ENCODE results near the gene RARB.

The RARB gene

DNA sequence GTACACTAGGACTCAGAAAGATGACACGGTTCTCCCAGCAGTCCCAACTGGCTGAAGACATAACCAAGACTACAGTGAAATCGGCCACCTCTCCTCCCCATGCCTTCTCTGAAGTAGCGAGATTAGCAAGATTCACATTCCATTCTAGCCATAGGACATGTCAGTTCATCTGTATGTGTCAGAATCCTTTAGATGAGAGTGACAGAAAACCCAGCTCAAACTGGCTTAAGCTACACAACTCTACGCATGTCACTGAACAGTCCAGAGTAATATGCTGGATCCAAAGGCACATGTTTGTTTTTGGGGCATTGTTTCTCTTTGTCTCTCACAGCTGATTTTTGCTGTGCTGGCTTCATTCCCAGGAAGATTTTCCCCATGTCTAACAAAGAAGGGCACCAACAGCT, 75.8 kb downstream of the RARB start:
- Histone ChIP-seq H3K27me3 (ENCODE audit: control insufficient read depth, insufficient read depth, low read length) (no peaks in the 10 kb centered on the region), H3K4me1 (ENCODE audit: control insufficient read depth, insufficient read depth, low read length) (no peaks in the 10 kb centered on the region), H3K9ac (ENCODE audit: low read length) (no peak overlapping the region), H3K36me3 (ENCODE audit: control insufficient read depth, insufficient read depth, low read length) (no peaks in the 10 kb centered on the region), H3K9me3 (ENCODE audit: control insufficient read depth, low read length) (no peaks in the 10 kb centered on the region), H3K4me3 (ENCODE audit: low read length) (no peak overlapping the region)

- Histone ChIP-seq H3K36me3 (ENCODE audit: control insufficient read depth, insufficient read depth, low read length) (no peaks in the 10 kb centered on the region), H3K9me3 (ENCODE audit: control insufficient read depth, low read length) (no peaks in the 10 kb centered on the region), H3K4me1 (ENCODE audit: control insufficient read depth, insufficient read depth, low read length) (no peaks in the 10 kb centered on the region), H3K27me3 (ENCODE audit: control insufficient read depth, insufficient read depth, low read length) (no peaks in the 10 kb centered on the region), H3K4me3 (ENCODE audit: low read length) (no peak overlapping the region), H3K9ac (ENCODE audit: low read length) (no peak overlapping the region)
Observed at GRCh38 chr3:25505581-25505980, 77.5 kb downstream of the RARB start.

- Histone ChIP-seq H3K36me3 (ENCODE audit: control insufficient read depth, insufficient read depth, low read length) (no peaks in the 10 kb centered on the region), H3K4me3 (ENCODE audit: low read length) (no peak overlapping the region), H3K4me1 (ENCODE audit: control insufficient read depth, insufficient read depth, low read length) (no peaks in the 10 kb centered on the region), H3K9ac (ENCODE audit: low read length) (no peak overlapping the region), H3K27me3 (ENCODE audit: control insufficient read depth, insufficient read depth, low read length) (no peaks in the 10 kb centered on the region), H3K9me3 (ENCODE audit: control insufficient read depth, low read length) (no peaks in the 10 kb centered on the region)
Observed at GRCh38 chr3:25507811-25508210, 79.7 kb downstream of the RARB start.

DNA sequence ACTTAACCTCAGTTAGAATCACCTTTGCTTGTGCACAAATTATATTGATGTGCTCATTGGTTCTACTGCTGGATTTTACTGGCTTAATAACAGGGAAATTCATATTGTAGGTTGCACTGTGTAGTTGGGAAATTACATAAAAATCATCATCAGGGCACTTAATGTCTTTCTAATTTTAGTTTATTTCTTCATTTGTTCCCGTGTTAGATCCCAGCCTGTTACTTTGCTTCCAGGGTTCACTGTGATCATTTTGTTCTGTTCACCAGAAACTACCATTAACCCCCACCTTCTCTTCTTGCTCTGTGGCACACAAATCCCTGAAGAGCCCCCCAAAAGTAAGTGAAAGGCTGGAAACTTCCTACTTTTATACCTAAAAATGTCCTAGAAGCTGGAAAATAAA, 80.4 kb downstream of the RARB start:
- H3K9ac ChIP-seq (ENCODE audit: low read length): no peak overlapping the region
- no peak overlapping the region for H3K4me3 ChIP-seq (ENCODE audit: low read length)
- no peaks in the 10 kb centered on the region for H3K4me1 ChIP-seq (ENCODE audit: control insufficient read depth, insufficient read depth, low read length)
- H3K36me3 ChIP-seq (ENCODE audit: control insufficient read depth, insufficient read depth, low read length): no peaks in the 10 kb centered on the region
- H3K27me3 ChIP-seq (ENCODE audit: control insufficient read depth, insufficient read depth, low read length): no peaks in the 10 kb centered on the region
- H3K9me3 ChIP-seq (ENCODE audit: control insufficient read depth, low read length): no peaks in the 10 kb centered on the region

GRCh38 chr3:25508901-25509300, 80.8 kb downstream of the RARB start:
- H3K9ac ChIP-seq (ENCODE audit: low read length): no peak overlapping the region
- H3K4me1 ChIP-seq (ENCODE audit: control insufficient read depth, insufficient read depth, low read length): no peaks in the 10 kb centered on the region
- H3K36me3 ChIP-seq (ENCODE audit: control insufficient read depth, insufficient read depth, low read length): no peaks in the 10 kb centered on the region
- H3K27me3 ChIP-seq (ENCODE audit: control insufficient read depth, insufficient read depth, low read length): no peaks in the 10 kb centered on the region
- H3K4me3 ChIP-seq (ENCODE audit: low read length): no peak overlapping the region
- H3K9me3 ChIP-seq (ENCODE audit: control insufficient read depth, low read length): no peaks in the 10 kb centered on the region

DNA sequence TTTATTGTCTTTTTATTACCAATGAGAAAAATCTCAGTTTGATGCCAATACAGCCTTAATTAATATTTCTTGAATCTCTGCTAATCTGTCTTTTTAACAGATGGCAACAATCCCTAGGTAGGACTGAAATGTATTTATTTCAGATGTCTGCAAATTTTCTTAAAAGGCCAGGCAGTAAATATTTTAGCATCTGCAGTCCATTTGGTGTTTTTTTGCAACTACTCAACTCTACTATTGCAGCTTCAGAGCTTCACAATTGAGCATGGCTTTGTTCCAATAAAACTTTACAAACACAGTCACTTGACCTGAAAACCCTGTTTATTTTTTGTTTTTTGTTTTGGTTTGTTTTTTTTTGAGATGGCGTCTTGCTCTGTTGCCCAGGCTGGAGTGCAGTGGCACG, 82.7 kb downstream of the RARB start:
- Histone ChIP-seq H3K9ac (ENCODE audit: low read length) (no peak overlapping the region), H3K4me1 (ENCODE audit: control insufficient read depth, insufficient read depth, low read length) (no peaks in the 10 kb centered on the region), H3K27me3 (ENCODE audit: control insufficient read depth, insufficient read depth, low read length) (no peaks in the 10 kb centered on the region), H3K4me3 (ENCODE audit: low read length) (no peak overlapping the region), H3K36me3 (ENCODE audit: control insufficient read depth, insufficient read depth, low read length) (no peaks in the 10 kb centered on the region), H3K9me3 (ENCODE audit: control insufficient read depth, low read length) (no peaks in the 10 kb centered on the region)

DNA sequence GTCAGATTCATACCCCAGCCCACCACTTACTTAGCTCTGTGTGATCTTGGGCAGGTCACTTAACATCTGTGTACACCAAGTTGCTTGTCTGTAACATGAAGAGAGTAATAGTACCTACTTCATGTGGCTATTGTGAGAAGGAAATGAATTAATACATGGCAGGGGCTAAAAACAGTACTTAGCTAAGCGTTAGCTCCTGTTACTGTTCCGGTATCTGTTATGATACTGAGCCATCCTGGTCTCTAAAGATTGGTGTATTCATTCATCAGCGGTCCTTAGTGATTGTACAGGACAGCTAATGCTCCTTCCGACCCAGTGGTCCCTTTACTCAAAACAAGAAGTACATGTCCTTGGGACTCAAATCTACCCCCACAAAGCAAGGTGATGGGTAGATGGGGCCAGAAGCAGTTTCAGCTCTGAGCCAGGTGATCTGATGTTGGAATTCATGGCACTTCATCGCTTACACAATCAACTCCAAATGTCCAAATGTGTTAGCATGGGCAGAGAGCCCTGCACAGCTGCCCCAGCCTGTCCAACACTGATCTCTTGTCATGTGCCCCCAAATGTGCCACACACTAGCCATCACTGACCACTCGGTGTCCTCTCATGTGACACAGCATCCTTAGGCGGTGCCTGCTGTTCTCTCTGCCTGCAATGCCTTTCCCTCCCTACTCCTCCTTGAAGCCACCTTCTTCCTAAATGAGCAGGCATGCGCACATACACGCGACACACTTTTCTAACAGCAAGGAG, 84.1 kb downstream of the RARB start:
- no peaks in the 10 kb centered on the region for H3K4me1 ChIP-seq (ENCODE audit: control insufficient read depth, insufficient read depth, low read length)
- no peaks in the 10 kb centered on the region for H3K36me3 ChIP-seq (ENCODE audit: control insufficient read depth, insufficient read depth, low read length)
- no peaks in the 10 kb centered on the region for H3K9me3 ChIP-seq (ENCODE audit: control insufficient read depth, low read length)
- H3K9ac ChIP-seq (ENCODE audit: low read length): no peak overlapping the region
- no peak overlapping the region for H3K4me3 ChIP-seq (ENCODE audit: low read length)
- H3K27me3 ChIP-seq (ENCODE audit: control insufficient read depth, insufficient read depth, low read length): no peaks in the 10 kb centered on the region

DNA sequence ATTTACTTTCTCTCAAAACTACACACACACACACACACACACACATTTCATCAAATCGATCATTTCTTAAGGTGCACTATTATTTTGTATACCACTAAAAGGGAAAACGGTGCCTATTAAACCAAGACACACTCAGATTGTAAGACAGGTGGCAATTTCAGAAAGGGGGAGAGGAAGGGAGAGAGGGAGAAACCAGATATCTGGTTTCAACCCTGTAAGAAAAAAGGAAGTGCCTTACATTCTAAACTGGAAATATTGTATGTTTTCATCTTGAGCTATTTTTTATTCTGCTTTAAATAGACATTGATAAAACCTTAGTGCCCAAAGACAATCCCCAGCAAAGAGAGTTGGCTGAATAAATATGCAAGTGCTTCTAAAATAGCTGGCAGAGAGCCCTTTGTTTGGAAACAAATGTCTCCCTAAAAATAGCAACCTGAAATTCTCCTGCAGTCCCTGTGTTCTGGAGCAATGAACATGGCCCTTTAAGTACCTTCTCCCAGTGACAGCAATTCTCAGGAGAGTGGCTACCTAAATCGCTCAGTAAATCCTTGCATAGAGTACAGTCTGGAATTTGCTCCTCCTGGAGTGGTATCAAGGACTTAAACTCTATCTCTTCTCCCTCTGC, 85.7 kb downstream of the RARB start:
- Histone ChIP-seq H3K9me3 (ENCODE audit: control insufficient read depth, low read length) (no peaks in the 10 kb centered on the region), H3K4me1 (ENCODE audit: control insufficient read depth, insufficient read depth, low read length) (no peaks in the 10 kb centered on the region), H3K27me3 (ENCODE audit: control insufficient read depth, insufficient read depth, low read length) (no peaks in the 10 kb centered on the region), H3K4me3 (ENCODE audit: low read length) (no peak overlapping the region), H3K9ac (ENCODE audit: low read length) (no peak overlapping the region), H3K36me3 (ENCODE audit: control insufficient read depth, insufficient read depth, low read length) (no peaks in the 10 kb centered on the region)

DNA sequence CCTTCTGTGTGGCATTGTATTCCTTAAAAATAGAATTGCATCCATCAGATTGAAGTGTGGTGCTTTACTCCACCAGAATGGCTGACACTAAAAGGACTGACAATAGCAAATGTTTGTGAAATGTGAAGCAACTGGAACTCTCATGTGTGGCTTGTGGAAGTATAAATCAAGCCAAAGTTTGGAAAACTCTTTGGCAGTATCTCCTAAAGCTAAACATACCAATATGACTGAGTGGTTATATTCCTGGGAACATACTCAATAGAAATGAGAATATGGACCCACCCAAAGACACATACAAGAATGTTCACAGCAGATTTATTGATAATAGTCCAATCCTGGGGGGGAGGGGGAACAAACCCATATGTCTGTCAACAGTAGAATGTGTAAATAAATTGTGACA, 87.1 kb downstream of the RARB start:
- Histone ChIP-seq H3K9me3 (ENCODE audit: control insufficient read depth, low read length) (no peaks in the 10 kb centered on the region), H3K4me3 (ENCODE audit: low read length) (no peak overlapping the region), H3K36me3 (ENCODE audit: control insufficient read depth, insufficient read depth, low read length) (no peaks in the 10 kb centered on the region), H3K27me3 (ENCODE audit: control insufficient read depth, insufficient read depth, low read length) (no peaks in the 10 kb centered on the region), H3K4me1 (ENCODE audit: control insufficient read depth, insufficient read depth, low read length) (no peaks in the 10 kb centered on the region), H3K9ac (ENCODE audit: low read length) (no peak overlapping the region)

DNA sequence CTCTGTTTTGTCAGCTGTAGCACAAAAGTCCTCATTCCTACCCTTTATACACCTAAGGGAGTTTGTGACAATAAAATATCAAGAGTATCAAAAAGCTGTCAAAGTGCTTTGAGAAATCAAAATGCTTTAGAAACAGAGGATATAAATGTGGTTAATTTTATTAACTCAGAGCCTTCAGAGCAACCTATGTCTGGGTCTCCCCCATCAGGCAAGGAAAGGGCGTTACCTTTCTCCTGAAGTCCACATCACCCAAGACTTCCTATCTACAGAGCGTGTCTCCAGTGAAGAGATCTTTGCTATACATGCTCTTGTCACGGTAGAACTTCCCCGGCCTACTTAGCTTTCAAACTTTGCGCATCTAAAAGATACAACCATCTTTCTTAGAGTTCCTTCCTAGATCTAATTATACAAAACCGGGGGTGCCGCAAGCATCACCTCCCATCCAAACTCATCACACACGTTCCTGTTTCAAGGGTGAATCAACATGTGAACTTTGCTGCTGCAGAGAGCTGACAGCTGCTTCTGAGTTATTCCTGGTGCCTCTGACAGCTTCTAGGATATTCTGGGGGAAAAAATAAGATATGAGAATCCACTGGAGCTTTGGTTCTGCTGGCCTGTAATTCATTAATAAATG, 93.0 kb downstream of the RARB start:
- H3K9ac ChIP-seq (ENCODE audit: low read length): no peak overlapping the region
- no peaks in the 10 kb centered on the region for H3K4me1 ChIP-seq (ENCODE audit: control insufficient read depth, insufficient read depth, low read length)
- no peaks in the 10 kb centered on the region for H3K27me3 ChIP-seq (ENCODE audit: control insufficient read depth, insufficient read depth, low read length)
- no peaks in the 10 kb centered on the region for H3K9me3 ChIP-seq (ENCODE audit: control insufficient read depth, low read length)
- no peak overlapping the region for H3K4me3 ChIP-seq (ENCODE audit: low read length)
- no peaks in the 10 kb centered on the region for H3K36me3 ChIP-seq (ENCODE audit: control insufficient read depth, insufficient read depth, low read length)

GRCh38 chr3:25527336-25527735, 99.3 kb downstream of the RARB start:
- Histone ChIP-seq H3K27me3 (ENCODE audit: control insufficient read depth, insufficient read depth, low read length) (no peaks in the 10 kb centered on the region), H3K9me3 (ENCODE audit: control insufficient read depth, low read length) (peaks cover 3% of the 10 kb centered on the region), H3K9ac (ENCODE audit: low read length) (no peak overlapping the region), H3K4me3 (ENCODE audit: low read length) (no peak overlapping the region), H3K36me3 (ENCODE audit: control insufficient read depth, insufficient read depth, low read length) (no peaks in the 10 kb centered on the region), H3K4me1 (ENCODE audit: control insufficient read depth, insufficient read depth, low read length) (peaks cover 8% of the 10 kb centered on the region)

DNA sequence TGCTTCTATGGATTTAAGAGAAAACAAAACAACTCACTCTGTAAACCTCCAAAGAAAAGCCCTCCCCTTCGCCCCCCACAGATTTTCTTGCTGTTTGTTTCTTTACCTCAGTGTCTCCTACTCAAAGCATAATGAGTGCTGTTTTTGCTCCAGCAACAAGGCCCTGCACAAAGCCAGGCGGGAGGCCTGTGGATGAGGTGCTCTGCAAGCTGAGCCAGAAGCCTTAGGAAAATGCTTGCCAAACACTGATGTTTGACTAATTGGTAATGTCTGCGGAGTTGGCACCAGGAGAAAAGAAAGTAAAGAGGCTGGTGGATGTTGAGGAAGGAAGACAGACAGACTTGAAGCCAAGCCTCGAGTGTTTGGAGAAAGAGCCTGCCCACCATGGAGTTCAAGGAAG, 99.7 kb downstream of the RARB start:
- Histone ChIP-seq H3K4me1 (ENCODE audit: control insufficient read depth, insufficient read depth, low read length) (peaks cover 8% of the 10 kb centered on the region), H3K27me3 (ENCODE audit: control insufficient read depth, insufficient read depth, low read length) (no peaks in the 10 kb centered on the region), H3K36me3 (ENCODE audit: control insufficient read depth, insufficient read depth, low read length) (no peaks in the 10 kb centered on the region), H3K9ac (ENCODE audit: low read length) (no peak overlapping the region), H3K9me3 (ENCODE audit: control insufficient read depth, low read length) (peaks cover 7% of the 10 kb centered on the region), H3K4me3 (ENCODE audit: low read length) (no peak overlapping the region)

Data from mucosa of stomach (tissue), 1 donor.